Renal cortex interstitium (tissue), 15 donors: ENCODE data around the gene ZNF547. TPM values are rescaled to one million over a fixed set of nuclear protein-coding genes. Genes with fewer than 3 reads are reported as not detected.

Experiments used
- DNase-seq, 11 donors: peaks; one replicate each; pipeline ENCODE4 v3.0.0-alpha.2; 2013; ENCODE audit warnings: low read depth in 9 of 11, low spot score in 4 of 11; ENCODE audit errors: extremely low read depth in 1 of 11
- long read RNA-seq, 16 experiments: transcript quantifications; one replicate each; lab custom pipeline, GENCODE V29; 2026
- polyA plus RNA-seq, 3 donors: library from polyadenylated mRNA; unstranded; fragments of 120-200 nt; gene quantifications; one replicate each; pipeline ENCODE4 v1.2.1, GENCODE V29; 2013; ENCODE audit not compliant: insufficient read length in 3 of 3

The ZNF547 gene
- 1 to 10 TPM; 5.9 to 7.0 (median 6.4) TPM for polyA plus RNA-seq
- long read RNA-seq, donor 1, partial matches to known transcripts, result 0 of 1 reads
- long read RNA-seq, donor 1, other reads (novel, unspliced or antisense), result 0 of 1 reads
- long read RNA-seq, donor 2, result 0 reads
- long read RNA-seq, donor 3, partial matches to known transcripts, result 0 of 6 reads
- long read RNA-seq, donor 3, other reads (novel, unspliced or antisense), result 6 of 6 reads
- long read RNA-seq, donor 4, result 0 reads
- long read RNA-seq, donor 5, partial matches to known transcripts, result 0 of 1 reads
- long read RNA-seq, donor 5, other reads (novel, unspliced or antisense), result 0 of 1 reads
- long read RNA-seq, donor 6, partial matches to known transcripts, result 0 of 1 reads
- long read RNA-seq, donor 6, other reads (novel, unspliced or antisense), result 0 of 1 reads
- long read RNA-seq, donor 7, result 0 reads
- long read RNA-seq, donor 8, partial matches to known transcripts, result 0 of 1 reads
- long read RNA-seq, donor 8, other reads (novel, unspliced or antisense), result 0 of 1 reads
- long read RNA-seq, donor 9, result 0 reads
- long read RNA-seq, donor 10, result 0 reads
- long read RNA-seq, donor 11, partial matches to known transcripts, result 0 of 1 reads
- long read RNA-seq, donor 11, other reads (novel, unspliced or antisense), result 0 of 1 reads
- long read RNA-seq, donor 12, result 0 reads
- long read RNA-seq, donor 13, result 0 reads
- long read RNA-seq, donor 14, result 0 reads
- long read RNA-seq, donor 15, result 0 reads
- long read RNA-seq, donor 16, partial matches to known transcripts, result 0 of 6 reads
- long read RNA-seq, donor 16, other reads (novel, unspliced or antisense), result 5 of 6 reads

- peak; percentile 98 to 100 (median 99) for DNase-seq
Measured at GRCh38 chr19:57362997-57363687, at the start of gene ZNF547, which contains the start of gene TRAPPC2B. Gene ZNF547, plus strand, starts transcription at chr19:57363551. Its CDS starts 5,005 bp downstream, at chr19:57368556. Gene TRAPPC2B, plus strand, starts transcription at chr19:57363551. Its CDS starts 1,283 bp downstream, at chr19:57364834.

GRCh38 chr19:57314146-57314545, 49.2 kb upstream of the ZNF547 start:
- DNase-seq, result no peak

- no peak for DNase-seq
Measured at GRCh38 chr19:57317503-57317902, 45.8 kb upstream of the ZNF547 start.

- DNase-seq, result peak in 1 of 11 donors; percentile 0
Measured at GRCh38 chr19:57319869-57320179, 43.5 kb upstream of the ZNF547 start.

GRCh38 chr19:57320180-57321084, 42.9 kb upstream of the ZNF547 start, which contains the start of gene ZNF543:
Gene ZNF543, plus strand, starts transcription at chr19:57320472. Its CDS starts 382 bp downstream, at chr19:57320854.
- DNase-seq, result peak; percentile 90 to 97 (median 94)

- DNase-seq, result no peak
Measured at GRCh38 chr19:57321116-57321515, 42.2 kb upstream of the ZNF547 start.

GRCh38 chr19:57321751-57322150, 41.6 kb upstream of the ZNF547 start:
- DNase-seq, result no peak

GRCh38 chr19:57324992-57325391, 38.4 kb upstream of the ZNF547 start:
- DNase-seq, result no peak

- no peak for DNase-seq
Measured at GRCh38 chr19:57327993-57328392, 35.4 kb upstream of the ZNF547 start.

- no peak for DNase-seq
Measured at GRCh38 chr19:57334191-57334590, 29.2 kb upstream of the ZNF547 start.

- no peak for DNase-seq
Measured at GRCh38 chr19:57338877-57339276, 24.5 kb upstream of the ZNF547 start.

GRCh38 chr19:57342582-57342981, 20.8 kb upstream of the ZNF547 start:
- no peak for DNase-seq

- DNase-seq, result no peak
Measured at GRCh38 chr19:57348136-57348535, 15.2 kb upstream of the ZNF547 start.

GRCh38 chr19:57350877-57351805, 12.2 kb upstream of the ZNF547 start, which contains the start of gene ZNF304:
Gene ZNF304, plus strand, starts transcription at chr19:57351271. Its CDS starts 394 bp downstream, at chr19:57351665.
- DNase-seq, result peak; percentile 80 to 96 (median 89)

GRCh38 chr19:57351867-57352266, 11.5 kb upstream of the ZNF547 start:
- DNase-seq, result no peak

- no peak for DNase-seq
Measured at GRCh38 chr19:57355916-57356315, 7.4 kb upstream of the ZNF547 start.

- no peak for DNase-seq
Measured at GRCh38 chr19:57357406-57357805, 5.9 kb upstream of the ZNF547 start.
